ENCODE data around the gene MIER1. TPM values are rescaled to one million over a fixed set of nuclear protein-coding genes. Genes with fewer than 3 reads are reported as not detected.

The MIER1 gene
- total RNA-seq, 1 experiment from 2014 or later: 33.7 TPM

DNA sequence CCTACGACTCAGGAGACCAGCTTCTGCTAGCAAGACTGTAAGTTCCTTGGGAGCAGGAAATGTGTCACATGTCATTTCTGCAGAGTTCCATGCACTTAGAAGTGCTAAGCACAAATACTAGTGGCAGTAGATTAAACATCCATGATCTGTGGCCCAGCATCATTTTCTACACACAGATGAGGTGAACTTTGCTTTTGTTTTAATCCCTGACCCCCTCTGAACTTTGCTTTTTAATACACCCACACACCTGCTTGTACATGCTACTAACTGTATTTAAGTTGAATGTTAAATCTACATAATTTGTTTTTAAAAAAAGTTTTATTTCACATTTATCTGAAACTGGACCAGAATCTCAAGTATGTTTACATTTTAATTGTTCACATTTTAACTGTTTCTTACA is 104.7 kb downstream of the MIER1 start:
- ChIA-PET POLR2A (no interaction called here), CTCF (no interaction called here)
- no peaks in the 10 kb centered on the region for H3K4me1 ChIP-seq (ENCODE audit: control insufficient read depth, insufficient read depth, low read length)
- no peak for ATAC-seq
- no peak overlapping the region for H3K4me3 ChIP-seq (ENCODE audit: low read depth in 2 of 2, low read length in 2 of 2)
- H3K27ac ChIP-seq (ENCODE audit: low read length): no peak overlapping the region
- no peaks in the 10 kb centered on the region for H3K27me3 ChIP-seq (ENCODE audit: control insufficient read depth, insufficient read depth, low read length)
- H3K9me3 ChIP-seq (ENCODE audit: control insufficient read depth, insufficient read depth, low read depth, low read length): no peaks in the 10 kb centered on the region
- BruUV-seq (replicated peaks): no TSS peak
- intact Hi-C loops (cut with micrococcal nuclease; ENCODE audit: unreplicated experiment): no loop called here
- no peak for TF ChIP-seq TCF7L2 (IDR thresholded peaks at IDR 0.05; ENCODE audit: low read depth, low read length)
- TF ChIP-seq, protein P1, sequence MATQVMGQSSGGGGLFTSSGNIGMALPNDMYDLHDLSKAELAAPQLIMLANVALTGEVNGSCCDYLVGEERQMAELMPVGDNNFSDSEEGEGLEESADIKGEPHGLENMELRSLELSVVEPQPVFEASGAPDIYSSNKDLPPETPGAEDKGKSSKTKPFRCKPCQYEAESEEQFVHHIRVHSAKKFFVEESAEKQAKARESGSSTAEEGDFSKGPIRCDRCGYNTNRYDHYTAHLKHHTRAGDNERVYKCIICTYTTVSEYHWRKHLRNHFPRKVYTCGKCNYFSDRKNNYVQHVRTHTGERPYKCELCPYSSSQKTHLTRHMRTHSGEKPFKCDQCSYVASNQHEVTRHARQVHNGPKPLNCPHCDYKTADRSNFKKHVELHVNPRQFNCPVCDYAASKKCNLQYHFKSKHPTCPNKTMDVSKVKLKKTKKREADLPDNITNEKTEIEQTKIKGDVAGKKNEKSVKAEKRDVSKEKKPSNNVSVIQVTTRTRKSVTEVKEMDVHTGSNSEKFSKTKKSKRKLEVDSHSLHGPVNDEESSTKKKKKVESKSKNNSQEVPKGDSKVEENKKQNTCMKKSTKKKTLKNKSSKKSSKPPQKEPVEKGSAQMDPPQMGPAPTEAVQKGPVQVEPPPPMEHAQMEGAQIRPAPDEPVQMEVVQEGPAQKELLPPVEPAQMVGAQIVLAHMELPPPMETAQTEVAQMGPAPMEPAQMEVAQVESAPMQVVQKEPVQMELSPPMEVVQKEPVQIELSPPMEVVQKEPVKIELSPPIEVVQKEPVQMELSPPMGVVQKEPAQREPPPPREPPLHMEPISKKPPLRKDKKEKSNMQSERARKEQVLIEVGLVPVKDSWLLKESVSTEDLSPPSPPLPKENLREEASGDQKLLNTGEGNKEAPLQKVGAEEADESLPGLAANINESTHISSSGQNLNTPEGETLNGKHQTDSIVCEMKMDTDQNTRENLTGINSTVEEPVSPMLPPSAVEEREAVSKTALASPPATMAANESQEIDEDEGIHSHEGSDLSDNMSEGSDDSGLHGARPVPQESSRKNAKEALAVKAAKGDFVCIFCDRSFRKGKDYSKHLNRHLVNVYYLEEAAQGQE (IDR thresholded peaks at IDR 0.05; ENCODE audit: insufficient read depth in 1 of 2, low read depth in 2 of 2, low read length in 1 of 2): no peak
- TF ChIP-seq, protein P2, sequence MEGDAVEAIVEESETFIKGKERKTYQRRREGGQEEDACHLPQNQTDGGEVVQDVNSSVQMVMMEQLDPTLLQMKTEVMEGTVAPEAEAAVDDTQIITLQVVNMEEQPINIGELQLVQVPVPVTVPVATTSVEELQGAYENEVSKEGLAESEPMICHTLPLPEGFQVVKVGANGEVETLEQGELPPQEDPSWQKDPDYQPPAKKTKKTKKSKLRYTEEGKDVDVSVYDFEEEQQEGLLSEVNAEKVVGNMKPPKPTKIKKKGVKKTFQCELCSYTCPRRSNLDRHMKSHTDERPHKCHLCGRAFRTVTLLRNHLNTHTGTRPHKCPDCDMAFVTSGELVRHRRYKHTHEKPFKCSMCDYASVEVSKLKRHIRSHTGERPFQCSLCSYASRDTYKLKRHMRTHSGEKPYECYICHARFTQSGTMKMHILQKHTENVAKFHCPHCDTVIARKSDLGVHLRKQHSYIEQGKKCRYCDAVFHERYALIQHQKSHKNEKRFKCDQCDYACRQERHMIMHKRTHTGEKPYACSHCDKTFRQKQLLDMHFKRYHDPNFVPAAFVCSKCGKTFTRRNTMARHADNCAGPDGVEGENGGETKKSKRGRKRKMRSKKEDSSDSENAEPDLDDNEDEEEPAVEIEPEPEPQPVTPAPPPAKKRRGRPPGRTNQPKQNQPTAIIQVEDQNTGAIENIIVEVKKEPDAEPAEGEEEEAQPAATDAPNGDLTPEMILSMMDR (IDR thresholded peaks at IDR 0.05): no peak
- no peak for TF ChIP-seq SIN3A (IDR thresholded peaks at IDR 0.05; ENCODE audit: borderline replicate concordance, insufficient read depth, low read depth, low read length)
- no peak for TF ChIP-seq POLR2AphosphoS5 (IDR thresholded peaks at IDR 0.05; ENCODE audit: low read depth, low read length)
- no peak for DNase-seq (ENCODE audit: low read depth, low spot score)
- no peaks in the 10 kb centered on the region for H3K36me3 ChIP-seq (ENCODE audit: control insufficient read depth, insufficient read depth, low read length)
- in situ Hi-C loops (cut with HindIII; ENCODE audit: low pct_unique_long_range_greater_than_20kb, low sequenced_read_pairs): no loop called here

DNA sequence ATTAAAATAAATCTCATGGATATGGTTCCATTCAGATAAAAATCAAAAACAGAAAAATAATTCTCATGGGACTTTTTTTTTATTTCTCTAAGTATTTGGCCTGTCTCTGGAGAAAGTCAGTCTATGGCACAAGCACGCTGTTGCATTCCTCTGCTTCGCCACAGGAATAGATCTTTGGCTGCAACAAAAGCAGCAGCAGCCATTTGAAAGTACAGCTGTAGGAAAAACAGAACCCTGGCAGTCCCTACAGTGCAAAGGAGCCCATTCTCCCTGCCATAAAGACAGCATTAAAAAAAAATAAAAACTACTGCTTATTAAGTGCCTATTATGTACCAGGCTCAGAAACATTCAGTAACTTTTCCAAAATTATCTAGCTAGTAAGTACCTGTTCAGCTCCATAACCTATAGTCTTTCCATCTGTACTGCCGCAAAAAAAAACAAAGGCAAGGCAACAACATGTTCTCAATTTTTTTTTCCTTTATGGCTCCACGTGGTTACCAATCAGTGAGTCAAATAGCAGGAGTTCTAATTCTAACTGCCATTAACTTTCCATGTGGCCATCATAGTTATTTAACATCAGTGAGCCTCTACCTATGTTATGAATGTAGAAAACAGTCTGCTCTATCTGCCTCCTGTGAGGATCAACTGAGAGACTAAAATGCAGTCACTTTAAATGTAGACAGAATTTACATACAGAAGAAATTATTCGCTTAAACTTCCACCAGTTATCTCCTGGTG is 106.5 kb downstream of the MIER1 start:
- TF ChIP-seq, protein P1 (IDR thresholded peaks at IDR 0.05; ENCODE audit: insufficient read depth in 1 of 2, low read depth in 2 of 2, low read length in 1 of 2): no peak
- TF ChIP-seq TCF7L2 (IDR thresholded peaks at IDR 0.05; ENCODE audit: low read depth, low read length): no peak
- TF ChIP-seq POLR2AphosphoS5 (IDR thresholded peaks at IDR 0.05; ENCODE audit: low read depth, low read length): no peak
- no peak for TF ChIP-seq SIN3A (IDR thresholded peaks at IDR 0.05; ENCODE audit: borderline replicate concordance, insufficient read depth, low read depth, low read length)
- TF ChIP-seq, protein P2 (IDR thresholded peaks at IDR 0.05): no peak

More for the DNA sequence above, 106.5 kb downstream of the MIER1 start:
- Histone ChIP-seq H3K27me3 (ENCODE audit: control insufficient read depth, insufficient read depth, low read length) (no peaks in the 10 kb centered on the region), H3K9me3 (ENCODE audit: control insufficient read depth, insufficient read depth, low read depth, low read length) (no peaks in the 10 kb centered on the region), H3K27ac (ENCODE audit: low read length) (no peak overlapping the region), H3K36me3 (ENCODE audit: control insufficient read depth, insufficient read depth, low read length) (no peaks in the 10 kb centered on the region), H3K4me3 (ENCODE audit: low read depth in 2 of 2, low read length in 2 of 2) (no peak overlapping the region), H3K4me1 (ENCODE audit: control insufficient read depth, insufficient read depth, low read length) (no peaks in the 10 kb centered on the region)
- in situ Hi-C loops (cut with HindIII; ENCODE audit: low pct_unique_long_range_greater_than_20kb, low sequenced_read_pairs): no loop called here
- no peak for DNase-seq (ENCODE audit: low read depth, low spot score)
- ChIA-PET CTCF (no interaction called here), POLR2A (interaction anchor here (0.6 kb wide), 1 partner anchor 13 kb away, joined by 4 read pairs; no protein-coding TSS in a partner anchor)
- ATAC-seq: no peak
- BruUV-seq (replicated peaks): no TSS peak
- intact Hi-C loops (cut with micrococcal nuclease; ENCODE audit: unreplicated experiment): no loop called here
